Lower leg skin (tissue), 4 donors: ENCODE measurements around the gene ACTRT1. TPM values are rescaled to one million over a fixed set of nuclear protein-coding genes. Genes with fewer than 3 reads are reported as not detected.

Experiments
- DNase-seq, 2 donors: peaks; one replicate each; pipeline ENCODE4 v3.0.0-alpha.2; 2019; ENCODE audit warnings: low spot score in 2 of 2
- H3K4me3 ChIP-seq: fragments of 200-600 bp; sonication (generic); 2 replicates; pipeline ENCODE4 v1.5.1; 2017; ENCODE audit warnings: mild to moderate bottlenecking, low read depth; ENCODE audit not compliant: poor library complexity, severe bottlenecking
- CTCF ChIP-seq, 3 donors: fragments of 450-650 bp; IDR thresholded peaks; one replicate each; pipeline ENCODE4 v1.5.1; 2016; ENCODE audit warnings: antibody characterized with exemption in 3 of 3, mild to moderate bottlenecking in 3 of 3, moderate library complexity in 2 of 3
- POLR2A ChIP-seq, 2 donors: fragments of 450-650 bp; IDR thresholded peaks; one replicate each; pipeline ENCODE4 v1.6.1; 2016 to 2017; ENCODE audit warnings: antibody characterized with exemption in 2 of 2, mild to moderate bottlenecking in 1 of 2, moderate library complexity in 1 of 2
- WGBS, 2 donors: methylation state at CpG; one replicate each; pipeline ENCODE4 v1.1.5; 2018; 5-methylcytosine and 5-hydroxymethylcytosine counted together
- intact Hi-C: fragments of 100-400 bp; cut with DNase I; formaldehyde crosslinking; loops from one replicate; pipeline ENCODE4 v1.15.0; 2023; ENCODE audit warnings: low total_unique reads
- total RNA-seq, 4 donors: library from RNA; depleted of rRNA; stranded (reverse); fragments of >200 nt; gene quantifications; one replicate each; pipeline ENCODE4 v1.1.0, GENCODE V29; 2016

The ACTRT1 gene
- not detected for total RNA-seq

GRCh38 chrX:128052303-128052702, at the start of gene ACTRT1:
Gene ACTRT1 (minus strand): TSS chrX:128052403. CDS start chrX:128052206, 197 bp downstream.
- TF ChIP-seq POLR2A (IDR thresholded peaks at IDR 0.05) (no peak), CTCF (IDR thresholded peaks at IDR 0.05) (no peak)
- H3K4me3 ChIP-seq, result no peak within 1 kb of the TSS
- intact Hi-C loops, result no loop called here
- no peak for DNase-seq
- 40 to 70% methylated on average over 1 of the region's 1 CpG for WGBS, 2 donors

GRCh38 chrX:128078545-128078944, 26.3 kb upstream of the ACTRT1 start:
- no peak overlapping the region for H3K4me3 ChIP-seq
- WGBS, 2 donors, result 51 to 68% methylated on average over 2 of the region's 2 CpGs
- intact Hi-C loops, result no loop called here

GRCh38 chrX:128057421-128057820, 5.2 kb upstream of the ACTRT1 start:
- no peak overlapping the region for H3K4me3 ChIP-seq
- intact Hi-C loops, result no loop called here
- DNase-seq, result no peak
- TF ChIP-seq POLR2A (IDR thresholded peaks at IDR 0.05) (no peak), CTCF (IDR thresholded peaks at IDR 0.05) (no peak)
- 96 to 98% methylated on average over 2 of the region's 2 CpGs for WGBS, 2 donors

More at GRCh38 chrX:128078545-128078944, 26.3 kb upstream of the ACTRT1 start:
- no peak for DNase-seq
- TF ChIP-seq POLR2A (IDR thresholded peaks at IDR 0.05) (no peak), CTCF (IDR thresholded peaks at IDR 0.05) (no peak)

GRCh38 chrX:128051526-128051925, 677 bp downstream of the ACTRT1 start:
- DNase-seq, result no peak
- no peak overlapping the region for H3K4me3 ChIP-seq
- 75 to 88% methylated on average over 9 to 10 of the region's 10 CpGs for WGBS, 2 donors
- intact Hi-C loops, result no loop called here
- TF ChIP-seq POLR2A (IDR thresholded peaks at IDR 0.05), result no peak
- no peak for TF ChIP-seq CTCF (IDR thresholded peaks at IDR 0.05)

- TF ChIP-seq CTCF (IDR thresholded peaks at IDR 0.05) (no peak), POLR2A (IDR thresholded peaks at IDR 0.05) (no peak)
- no peak overlapping the region for H3K4me3 ChIP-seq
- DNase-seq, result no peak
- intact Hi-C loops, result no loop called here
These were observed 16.9 kb downstream of the ACTRT1 start for GRCh38 chrX:128035318-128035717.

GRCh38 chrX:128021566-128021965, 30.6 kb downstream of the ACTRT1 start:
- no peak overlapping the region for H3K4me3 ChIP-seq
- intact Hi-C loops, result no loop called here
- TF ChIP-seq CTCF (IDR thresholded peaks at IDR 0.05), result no peak
- no peak for TF ChIP-seq POLR2A (IDR thresholded peaks at IDR 0.05)
- WGBS, 2 donors, result 33 to 40% methylated on average over 1 of the region's 1 CpG
- no peak for DNase-seq
